GM18519 (cell line): ENCODE results near the gene RFWD3.

Experiments
- ATAC-seq: cut with Tn5 transposase; IDR thresholded peaks from one replicate; pipeline ENCODE4 v1.9.1; 2021; ENCODE audit warnings: mild to moderate bottlenecking, moderate library complexity; ENCODE audit not compliant: unreplicated experiment, low FRiP score

RFWD3 gene

GRCh38 chr16:74583926-74584666, 82.6 kb downstream of the RFWD3 start:
- no peak for ATAC-seq

- no peak for ATAC-seq
Observed at GRCh38 chr16:74582970-74583369, 83.7 kb downstream of the RFWD3 start.

- ATAC-seq, result peak; percentile 63
Observed at GRCh38 chr16:74580833-74581232, 85.8 kb downstream of the RFWD3 start.

GRCh38 chr16:74578838-74579237, 87.8 kb downstream of the RFWD3 start:
- ATAC-seq, result no peak

GRCh38 chr16:74578433-74578832, 88.2 kb downstream of the RFWD3 start:
- no peak for ATAC-seq

- no peak for ATAC-seq
Observed at GRCh38 chr16:74577882-74578366, 88.8 kb downstream of the RFWD3 start.

GRCh38 chr16:74575807-74576643, 90.7 kb downstream of the RFWD3 start:
- no peak for ATAC-seq

- no peak for ATAC-seq
Observed at GRCh38 chr16:74575175-74575806, 91.4 kb downstream of the RFWD3 start.

GRCh38 chr16:74574146-74574545, 92.5 kb downstream of the RFWD3 start:
- no peak for ATAC-seq

- ATAC-seq, result no peak
Observed at GRCh38 chr16:74573622-74574021, 93.1 kb downstream of the RFWD3 start.
